Hepatocyte (in vitro differentiated cells): ENCODE results near the gene CORO7. TPM values are rescaled to one million over a fixed set of nuclear protein-coding genes. Genes with fewer than 3 reads are reported as not detected.

Experiments used
- DNase-seq: peaks from one replicate; pipeline ENCODE4 v3.0.0-alpha.2; 2016; ENCODE audit warnings: low spot score
- H2AFZ ChIP-seq: fragments of 200-600 bp; sonication (generic); 2 replicates; pipeline ENCODE4 v1.6.0; 2016; ENCODE audit warnings: antibody characterized with exemption, mild to moderate bottlenecking
- H3K27ac ChIP-seq: fragments of 200-600 bp; sonication (generic); 2 replicates; pipeline ENCODE4 v1.5.1; 2016; ENCODE audit warnings: mild to moderate bottlenecking
- H3K27me3 ChIP-seq: fragments of 200-600 bp; sonication (generic); 2 replicates; pipeline ENCODE4 v1.6.1; 2016
- H3K36me3 ChIP-seq: fragments of 200-600 bp; sonication (generic); replicated peaks from 2 replicates; pipeline ENCODE4 v1.5.1; 2016; ENCODE audit warnings: low read depth; ENCODE audit not compliant: insufficient read depth
- H3K4me1 ChIP-seq: fragments of 200-600 bp; sonication (generic); 2 replicates; pipeline ENCODE4 v1.5.1; 2016; ENCODE audit warnings: mild to moderate bottlenecking, moderate library complexity; ENCODE audit not compliant: insufficient read depth
- H3K4me2 ChIP-seq: fragments of 200-600 bp; sonication (generic); 2 replicates; pipeline ENCODE4 v1.6.0; 2016
- H3K4me3 ChIP-seq: fragments of 200-600 bp; sonication (generic); 2 replicates; pipeline ENCODE4 v1.5.1; 2016; ENCODE audit warnings: mild to moderate bottlenecking
- H3K79me2 ChIP-seq: fragments of 200-600 bp; sonication (generic); 2 replicates; pipeline ENCODE4 v1.6.0; 2017; ENCODE audit warnings: mild to moderate bottlenecking
- H3K9me2 ChIP-seq: fragments of 200-600 bp; sonication (generic); replicated peaks from 2 replicates; pipeline ENCODE4 v1.6.0; 2017; ENCODE audit warnings: mild to moderate bottlenecking; ENCODE audit not compliant: insufficient read depth
- H3K9me3 ChIP-seq: fragments of 200-600 bp; sonication (generic); 2 replicates; pipeline ENCODE4 v1.5.1; 2016; ENCODE audit warnings: low read depth, mild to moderate bottlenecking
- H4K20me1 ChIP-seq: fragments of 200-600 bp; sonication (generic); 2 replicates; pipeline ENCODE4 v1.6.0; 2016; ENCODE audit warnings: mild to moderate bottlenecking; ENCODE audit not compliant: insufficient read depth, poor library complexity, severe bottlenecking
- EZH2 ChIP-seq: fragments of 200-600 bp; sonication (generic); IDR thresholded peaks from 2 replicates; pipeline ENCODE4 v1.6.1; 2016; ENCODE audit warnings: antibody characterized with exemption, mild to moderate bottlenecking, borderline replicate concordance
- EZH2phosphoT487 ChIP-seq: fragments of 200-600 bp; sonication (generic); IDR thresholded peaks from one replicate; pipeline ENCODE4 v1.6.1; 2018; ENCODE audit warnings: antibody characterized with exemption, mild to moderate bottlenecking, low read depth, moderate library complexity; ENCODE audit not compliant: unreplicated experiment, severe bottlenecking
- WGBS: methylation state at CpG from one replicate; pipeline ENCODE4 v1.1.6; 2016; ENCODE audit warnings: low lambda C conversion rate; ENCODE audit errors: missing lambda C conversion rate; 5-methylcytosine and 5-hydroxymethylcytosine counted together
- polyA plus RNA-seq: library from polyadenylated mRNA; unstranded; fragments of >200 nt; fragmentation: Nextera tagmentation; extraction: Ambion mirVana; gene quantifications from 2 replicates; pipeline ENCODE4 v1.2.1, GENCODE V29; 2016
- total RNA-seq: library from RNA; depleted of rRNA; stranded (reverse); fragments of >200 nt; gene quantifications from 2 replicates; pipeline ENCODE4 v1.2.3, GENCODE V29; 2014
- TF ChIP-seq, protein P1 (sequence below): fragments of 200-600 bp; sonication (generic); IDR thresholded peaks from 2 replicates; pipeline ENCODE4 v1.5.1; 2016; ENCODE audit warnings: antibody characterized with exemption, mild to moderate bottlenecking; ENCODE audit not compliant: poor library complexity

CORO7 gene
- total and polyA plus RNA-seq, 2 experiments from 2014 or later, result 18.2 to 33.3 TPM

DNA sequence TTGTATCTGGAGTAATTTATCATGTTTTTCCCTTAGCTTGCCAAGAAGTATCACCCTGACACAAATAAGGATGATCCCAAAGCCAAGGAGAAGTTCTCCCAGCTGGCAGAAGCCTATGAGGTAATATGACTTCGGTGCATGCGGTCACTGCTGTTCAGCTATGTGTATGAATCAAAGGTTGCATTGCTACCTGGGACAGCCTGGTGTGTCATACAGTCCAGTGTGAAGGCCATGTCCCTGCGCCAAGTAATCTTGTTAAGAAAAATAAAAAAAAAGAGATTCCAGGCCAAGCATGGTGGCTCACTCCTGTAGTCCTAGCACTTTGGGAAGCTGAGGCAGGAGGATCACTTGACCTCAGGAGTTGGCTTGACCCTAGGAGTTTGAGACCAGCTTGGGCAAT lies 21.0 kb upstream of the CORO7 start:
- WGBS, result 97% methylated on average over 3 of the region's 3 CpGs
- Histone ChIP-seq H3K9me3 (no peaks in the 10 kb centered on the region), H2AFZ (no peak overlapping the region), H3K4me1 (no peaks in the 10 kb centered on the region), H3K27me3 (no peaks in the 10 kb centered on the region), H3K9me2 (no peaks in the 10 kb centered on the region), H3K4me3 (no peak overlapping the region), H3K36me3 (no peaks in the 10 kb centered on the region), H4K20me1 (no peaks in the 10 kb centered on the region), H3K4me2 (no peak overlapping the region), H3K79me2 (peaks cover 10% of the 10 kb centered on the region), H3K27ac (no peak overlapping the region)
- TF ChIP-seq EZH2, result no peak
- TF ChIP-seq EZH2phosphoT487, result no peak
- TF ChIP-seq, protein P1, sequence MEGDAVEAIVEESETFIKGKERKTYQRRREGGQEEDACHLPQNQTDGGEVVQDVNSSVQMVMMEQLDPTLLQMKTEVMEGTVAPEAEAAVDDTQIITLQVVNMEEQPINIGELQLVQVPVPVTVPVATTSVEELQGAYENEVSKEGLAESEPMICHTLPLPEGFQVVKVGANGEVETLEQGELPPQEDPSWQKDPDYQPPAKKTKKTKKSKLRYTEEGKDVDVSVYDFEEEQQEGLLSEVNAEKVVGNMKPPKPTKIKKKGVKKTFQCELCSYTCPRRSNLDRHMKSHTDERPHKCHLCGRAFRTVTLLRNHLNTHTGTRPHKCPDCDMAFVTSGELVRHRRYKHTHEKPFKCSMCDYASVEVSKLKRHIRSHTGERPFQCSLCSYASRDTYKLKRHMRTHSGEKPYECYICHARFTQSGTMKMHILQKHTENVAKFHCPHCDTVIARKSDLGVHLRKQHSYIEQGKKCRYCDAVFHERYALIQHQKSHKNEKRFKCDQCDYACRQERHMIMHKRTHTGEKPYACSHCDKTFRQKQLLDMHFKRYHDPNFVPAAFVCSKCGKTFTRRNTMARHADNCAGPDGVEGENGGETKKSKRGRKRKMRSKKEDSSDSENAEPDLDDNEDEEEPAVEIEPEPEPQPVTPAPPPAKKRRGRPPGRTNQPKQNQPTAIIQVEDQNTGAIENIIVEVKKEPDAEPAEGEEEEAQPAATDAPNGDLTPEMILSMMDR, result no peak
- DNase-seq, result no peak

DNA sequence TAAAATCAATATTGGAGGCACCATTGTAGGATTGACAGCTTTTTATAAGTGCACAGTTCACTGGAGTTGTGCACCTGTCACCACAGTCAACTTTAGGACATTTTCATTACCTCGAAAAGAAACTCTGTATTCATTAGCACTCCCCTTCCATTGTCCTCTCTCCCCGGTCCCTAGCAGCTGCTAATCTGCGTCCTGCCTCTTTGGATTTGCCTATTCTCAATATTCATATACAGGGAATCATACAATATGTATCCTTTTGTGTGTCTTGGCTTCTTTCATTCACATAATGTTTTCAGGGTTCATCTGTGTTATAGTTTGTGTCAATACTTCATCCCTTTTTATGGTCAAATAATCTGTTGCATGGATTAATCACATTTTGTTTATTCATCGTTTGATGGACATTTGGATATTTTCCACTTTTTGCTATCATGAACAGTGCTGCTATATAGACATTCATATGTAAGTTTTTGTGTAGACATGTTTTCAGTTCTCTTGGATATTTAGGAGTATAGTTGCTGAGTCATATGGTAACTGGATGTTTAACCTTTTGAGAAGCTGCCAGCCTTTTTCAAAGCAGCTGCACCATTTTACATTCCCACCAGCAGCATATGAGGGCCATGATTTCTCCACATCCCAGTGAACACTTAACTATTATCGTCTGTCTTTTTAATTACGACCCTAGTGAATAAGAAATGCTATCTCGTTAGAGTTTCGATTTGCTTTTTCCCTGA lies 19.1 kb upstream of the CORO7 start:
- Histone ChIP-seq H3K4me3 (no peak overlapping the region), H4K20me1 (no peaks in the 10 kb centered on the region), H3K79me2 (peaks cover 20% of the 10 kb centered on the region), H3K27me3 (no peaks in the 10 kb centered on the region), H3K4me1 (no peaks in the 10 kb centered on the region), H3K9me3 (no peaks in the 10 kb centered on the region), H3K36me3 (no peaks in the 10 kb centered on the region), H3K4me2 (no peak overlapping the region), H3K9me2 (no peaks in the 10 kb centered on the region), H2AFZ (no peak overlapping the region), H3K27ac (no peak overlapping the region)
- TF ChIP-seq EZH2phosphoT487, result no peak
- TF ChIP-seq, protein P1, result no peak
- no peak for TF ChIP-seq EZH2
- WGBS, result 89% methylated on average over 8 of the region's 8 CpGs
- DNase-seq, result no peak

DNA sequence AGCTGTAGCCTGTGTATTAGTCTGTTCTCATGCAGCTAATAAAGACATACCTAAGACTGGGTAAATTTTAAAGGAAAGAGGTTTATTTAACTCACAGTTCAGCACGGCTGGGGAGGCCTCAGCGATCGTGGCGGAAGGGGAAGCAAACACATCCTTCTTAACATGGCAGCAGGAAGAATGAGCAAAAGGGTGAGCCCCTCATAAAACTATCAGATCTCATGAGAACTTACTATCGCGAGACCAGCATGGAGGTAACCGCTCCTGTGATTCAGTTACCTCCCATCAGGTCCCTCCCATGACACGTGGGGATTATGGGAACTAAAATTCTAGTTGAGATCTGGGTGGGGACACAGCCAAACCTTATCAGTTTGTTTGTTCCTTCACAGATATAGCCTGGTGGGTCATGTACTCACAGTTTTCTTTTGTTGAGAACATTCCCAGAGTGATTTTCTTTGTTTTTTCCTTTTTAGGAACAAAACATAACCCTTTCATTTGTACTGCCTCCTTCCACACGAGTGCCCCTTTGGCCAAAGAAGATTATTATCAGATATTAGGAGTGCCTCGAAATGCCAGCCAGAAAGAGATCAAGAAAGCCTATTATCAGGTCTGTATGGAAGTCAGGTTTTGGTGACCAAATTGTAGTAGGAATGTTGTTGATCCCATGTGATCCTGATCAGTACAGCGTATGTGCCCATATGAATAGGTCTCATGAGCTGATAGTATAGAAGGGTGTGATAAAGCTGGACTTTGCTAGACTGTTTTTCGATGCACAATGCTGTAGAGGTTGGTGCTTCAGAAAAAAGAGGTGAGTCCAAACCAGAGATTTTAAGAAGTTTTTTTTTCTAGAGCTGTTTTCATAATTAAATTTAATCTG lies 17.8 kb upstream of the CORO7 start:
- WGBS, result 88% methylated on average over 12 of the region's 12 CpGs
- DNase-seq, result no peak
- Histone ChIP-seq H3K79me2 (peaks cover 34% of the 10 kb centered on the region), H3K4me3 (no peak overlapping the region), H2AFZ (no peak overlapping the region), H3K36me3 (no peaks in the 10 kb centered on the region), H3K4me1 (no peaks in the 10 kb centered on the region), H3K4me2 (no peak overlapping the region), H3K9me3 (no peaks in the 10 kb centered on the region), H3K27me3 (no peaks in the 10 kb centered on the region), H4K20me1 (no peaks in the 10 kb centered on the region), H3K9me2 (no peaks in the 10 kb centered on the region), H3K27ac (no peak overlapping the region)
- TF ChIP-seq, protein P1, result no peak
- no peak for TF ChIP-seq EZH2
- no peak for TF ChIP-seq EZH2phosphoT487
